Mesodermal cell (in vitro differentiated cells): ENCODE data around the gene C1QL2.

Experiments used
- H3K27ac ChIP-seq: 2 replicates; pipeline ENCODE4 v1.7.0; 2013; ENCODE audit warnings: mild to moderate bottlenecking, low read depth, low read length, moderate library complexity; ENCODE audit not compliant: severe bottlenecking
- H3K36me3 ChIP-seq: 2 replicates; pipeline ENCODE4 v1.7.1; 2013; ENCODE audit warnings: mild to moderate bottlenecking, low read length, moderate library complexity; ENCODE audit not compliant: control insufficient read depth, insufficient read depth
- H3K4me1 ChIP-seq: one replicate; pipeline ENCODE4 v1.7.1; 2013; ENCODE audit warnings: mild to moderate bottlenecking, low read length; ENCODE audit not compliant: insufficient read depth, control insufficient read depth, poor library complexity, severe bottlenecking
- H3K4me3 ChIP-seq: 2 replicates; pipeline ENCODE4 v1.7.0; 2013; ENCODE audit warnings: low read length, control low read depth, mild to moderate bottlenecking; ENCODE audit not compliant: insufficient read depth, poor library complexity, severe bottlenecking; ENCODE audit errors: extremely low read depth
- H3K9me3 ChIP-seq: 2 replicates; pipeline ENCODE4 v1.7.1; 2013; ENCODE audit warnings: mild to moderate bottlenecking, low read length, moderate library complexity; ENCODE audit not compliant: control insufficient read depth
- WGBS, 2 experiments: methylation state at CpG; one replicate each; pipeline ENCODE4 v1.1.5; 2013; ENCODE audit warnings: missing lambda C conversion rate in 2 of 2; ENCODE audit not compliant: insufficient coverage in 2 of 2; 5-methylcytosine and 5-hydroxymethylcytosine counted together

C1QL2 gene

DNA sequence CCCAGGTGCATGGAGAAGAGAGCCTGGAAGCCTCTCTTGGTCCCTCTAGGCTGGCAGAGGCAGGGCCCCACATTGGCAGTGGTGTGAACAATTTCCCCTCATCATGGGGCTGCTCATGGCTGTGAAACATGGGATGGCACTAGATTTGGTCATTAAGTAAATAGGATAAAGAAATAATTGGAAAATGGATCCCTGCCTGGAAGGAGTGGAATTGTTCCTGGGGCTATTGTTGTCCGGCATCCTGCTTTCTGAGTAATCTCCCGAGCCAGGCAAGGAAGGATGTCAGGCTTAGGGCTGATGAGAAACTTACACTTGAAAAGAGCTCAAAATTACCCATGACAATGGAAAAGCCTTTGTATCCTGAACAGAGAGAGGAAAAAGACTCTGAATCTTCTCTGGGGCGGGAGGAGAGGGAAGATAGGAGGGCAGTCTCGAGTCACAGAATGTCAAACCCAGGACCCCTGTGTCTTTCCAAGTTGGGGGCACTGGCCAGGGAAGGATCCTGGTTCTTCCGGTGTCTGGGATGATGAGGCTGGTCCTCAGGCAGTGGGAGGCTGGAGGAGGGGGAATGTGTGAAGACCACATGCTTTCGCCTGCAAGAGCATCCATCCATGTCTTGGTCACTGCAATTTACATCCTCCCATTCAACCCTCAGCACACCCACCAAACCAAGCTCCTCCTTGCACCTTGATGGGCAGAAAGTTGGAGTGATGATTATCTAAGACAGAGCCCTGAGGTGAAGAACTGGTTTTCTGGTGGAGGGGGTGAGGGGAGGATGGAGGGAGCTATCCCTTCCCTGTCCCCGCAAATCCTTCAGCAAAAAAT is 38.0 kb upstream of the C1QL2 start:
- Histone ChIP-seq H3K9me3 (no peaks in the 10 kb centered on the region), H3K27ac (peak overlapping the region; percentile 45), H3K4me1 (peaks cover 31% of the 10 kb centered on the region), H3K4me3 (no peak overlapping the region), H3K36me3 (no peaks in the 10 kb centered on the region)
- 35 to 39% methylated on average over 2 to 3 of the region's 7 CpGs for WGBS, 2 experiments

DNA sequence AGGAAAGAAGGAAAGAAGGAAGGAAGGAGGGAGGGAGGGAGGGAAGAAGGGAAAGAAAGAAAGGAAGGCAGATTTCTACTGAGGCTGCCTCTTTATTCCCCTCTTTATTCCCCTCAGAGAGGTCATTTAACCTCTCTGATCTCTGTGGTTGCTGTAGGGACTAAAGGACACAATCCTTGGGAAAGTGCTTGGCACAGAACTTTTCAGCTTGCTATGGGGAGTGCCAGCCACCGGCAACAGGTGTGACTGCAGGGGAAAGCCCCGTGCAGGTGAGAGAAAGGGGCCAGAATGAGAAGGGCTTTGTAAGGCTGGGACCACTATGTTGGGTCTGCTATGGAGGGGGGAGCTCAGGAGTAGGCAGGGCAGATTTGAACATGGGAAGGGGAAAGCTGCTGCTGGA is 37.3 kb upstream of the C1QL2 start:
- WGBS, 2 experiments: 26 to 31% methylated on average over 2 of the region's 2 CpGs
- Histone ChIP-seq H3K4me1 (peaks cover 31% of the 10 kb centered on the region), H3K4me3 (no peak overlapping the region), H3K36me3 (no peaks in the 10 kb centered on the region), H3K9me3 (no peaks in the 10 kb centered on the region), H3K27ac (peak overlapping the region; percentile 18)

DNA sequence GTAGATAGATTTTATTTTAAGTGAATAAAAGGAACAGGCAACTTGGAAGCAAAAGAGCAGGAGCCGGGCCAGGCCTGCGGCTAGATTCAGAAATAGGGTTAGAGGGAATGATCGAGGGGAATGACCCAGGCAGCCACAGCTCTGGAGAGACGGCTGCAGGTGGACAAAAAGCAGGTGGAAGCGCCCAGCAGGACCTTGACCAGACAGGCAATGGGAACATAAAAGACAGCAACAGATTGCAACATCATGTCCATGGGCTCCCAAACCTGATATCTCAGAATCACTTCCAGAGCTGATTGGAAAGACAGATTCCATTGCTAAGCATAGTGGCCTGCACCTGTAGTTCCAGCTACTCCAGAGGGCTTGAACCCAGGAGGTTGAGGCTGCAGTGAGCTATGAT is 36.5 kb upstream of the C1QL2 start:
- 90 to 94% methylated on average over 5 of the region's 5 CpGs for WGBS, 2 experiments
- Histone ChIP-seq H3K4me3 (no peak overlapping the region), H3K27ac (no peak overlapping the region), H3K36me3 (no peaks in the 10 kb centered on the region), H3K4me1 (peaks cover 31% of the 10 kb centered on the region), H3K9me3 (no peaks in the 10 kb centered on the region)

DNA sequence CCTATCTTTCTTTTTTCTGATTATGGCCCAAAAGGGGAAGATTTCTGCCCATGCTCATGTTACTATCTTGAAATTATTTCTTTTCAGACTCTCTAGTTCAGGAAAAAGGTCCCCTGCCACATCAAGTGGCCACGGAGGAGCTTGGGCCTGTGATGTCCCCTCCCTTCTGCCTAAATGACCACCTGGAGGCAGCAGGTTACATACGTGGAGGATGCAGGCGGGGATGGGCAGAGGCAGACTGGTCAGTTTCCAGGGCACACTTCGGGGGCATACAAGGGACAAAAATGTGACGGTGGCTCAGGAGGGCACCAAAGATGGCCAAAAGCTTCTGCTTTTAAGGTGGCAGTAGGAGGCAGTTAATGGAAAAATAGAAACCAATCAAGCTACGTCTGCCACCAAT is 34.3 kb upstream of the C1QL2 start:
- WGBS, 2 experiments: 48 to 76% methylated on average over 4 of the region's 6 CpGs
- Histone ChIP-seq H3K27ac (no peak overlapping the region), H3K4me3 (no peak overlapping the region)

DNA sequence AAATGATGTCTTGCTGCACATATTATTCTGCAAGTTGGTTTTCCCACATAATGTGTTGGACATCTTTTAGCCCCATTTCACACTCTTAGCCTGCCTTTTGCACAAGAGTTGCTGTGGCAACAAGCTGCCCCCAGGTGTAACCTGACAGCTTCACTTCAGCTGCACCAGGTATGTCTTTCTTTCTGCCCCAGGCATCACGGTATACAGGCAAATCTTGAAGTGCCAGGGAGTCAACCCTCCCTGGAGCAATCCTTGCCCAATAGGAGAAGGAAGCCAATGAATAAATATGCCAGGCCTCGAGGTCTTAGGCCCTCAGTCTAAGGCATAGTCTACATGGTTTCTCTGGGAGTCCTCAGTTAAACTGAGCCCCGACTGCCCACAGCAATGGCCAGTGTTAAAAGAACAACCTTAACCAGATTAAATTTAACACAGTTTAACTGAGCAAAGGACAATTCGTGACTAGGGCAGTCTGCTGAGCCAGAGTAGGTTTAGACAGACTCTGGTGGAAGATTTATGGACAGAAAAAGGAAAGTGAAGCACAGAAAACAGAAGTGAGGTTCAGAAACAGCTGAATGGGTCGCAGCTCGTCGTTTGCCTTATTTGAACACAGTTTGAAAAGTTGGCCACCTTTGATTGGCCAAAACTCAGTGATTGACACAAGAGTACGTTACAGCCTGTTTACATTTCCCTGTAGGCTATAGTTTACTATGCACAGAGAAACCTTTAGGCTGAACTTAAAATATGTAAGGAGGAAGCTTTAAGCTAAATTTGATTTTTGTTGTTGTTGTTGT is 32.0 kb upstream of the C1QL2 start:
- no peaks in the 10 kb centered on the region for H3K36me3 ChIP-seq
- no peak overlapping the region for H3K27ac ChIP-seq
- H3K9me3 ChIP-seq: no peaks in the 10 kb centered on the region
- H3K4me3 ChIP-seq: no peak overlapping the region
- 74 to 82% methylated on average over 7 to 8 of the region's 8 CpGs for WGBS, 2 experiments
- H3K4me1 ChIP-seq: no peaks in the 10 kb centered on the region

More for the DNA sequence above, 34.3 kb upstream of the C1QL2 start:
- Histone ChIP-seq H3K36me3 (no peaks in the 10 kb centered on the region), H3K9me3 (no peaks in the 10 kb centered on the region), H3K4me1 (peaks cover 18% of the 10 kb centered on the region)

DNA sequence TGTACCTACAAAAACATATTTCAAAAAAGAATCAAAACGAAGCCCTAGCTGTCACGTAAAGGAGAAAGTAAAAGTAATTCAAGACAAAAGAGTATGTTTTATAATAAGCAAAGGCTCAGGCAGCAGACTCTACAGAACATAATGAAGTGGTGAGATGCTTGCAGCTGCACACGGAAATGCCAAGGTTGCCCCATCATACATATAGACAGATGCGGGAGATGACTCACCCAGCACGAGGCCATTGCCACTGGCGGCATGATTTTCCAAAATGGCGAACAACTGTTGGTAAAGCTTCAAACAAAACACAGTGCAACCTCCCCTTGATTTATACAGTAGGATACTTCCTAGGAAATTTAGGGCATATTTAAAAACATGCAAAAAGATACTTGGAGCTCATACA is 26.0 kb upstream of the C1QL2 start:
- Histone ChIP-seq H3K4me3 (no peak overlapping the region), H3K27ac (no peak overlapping the region), H3K9me3 (no peaks in the 10 kb centered on the region), H3K4me1 (no peaks in the 10 kb centered on the region), H3K36me3 (no peaks in the 10 kb centered on the region)
- 83 to 100% methylated on average over 1 to 2 of the region's 7 CpGs for WGBS, 2 experiments

DNA sequence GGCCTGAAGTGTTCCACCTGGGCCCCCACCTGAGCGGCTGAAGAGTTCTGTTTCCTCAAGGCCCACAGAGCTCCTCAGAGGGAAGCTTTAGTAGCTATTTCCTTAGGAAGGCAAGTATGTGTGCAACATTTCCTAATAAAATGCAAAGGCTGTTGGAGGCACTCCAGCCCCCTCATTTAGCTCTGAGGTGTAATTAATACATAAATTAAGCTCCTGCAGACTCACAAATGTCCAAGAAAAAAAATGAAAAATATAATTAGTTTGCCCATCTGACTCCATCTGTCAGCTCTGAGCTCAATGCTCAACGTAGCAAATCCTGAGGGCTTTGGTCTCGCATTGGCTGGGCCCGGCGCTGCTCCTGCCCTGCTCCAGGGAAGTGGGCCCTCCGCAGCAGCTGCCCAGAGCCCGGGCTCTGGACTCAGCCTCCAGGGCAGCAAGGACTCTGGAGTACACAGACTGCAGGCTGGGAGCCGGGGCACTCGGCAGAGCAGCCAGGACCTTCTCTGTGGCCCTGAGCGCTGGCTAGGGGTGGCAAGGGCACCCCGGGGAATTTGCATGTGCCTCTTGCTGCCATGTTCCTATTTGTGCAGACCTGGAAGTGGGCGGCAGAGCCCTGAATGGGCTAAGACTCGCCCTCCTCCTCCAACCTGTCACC is 23.4 kb upstream of the C1QL2 start:
- H3K27ac ChIP-seq: no peak overlapping the region
- H3K4me1 ChIP-seq: no peaks in the 10 kb centered on the region
- H3K36me3 ChIP-seq: no peaks in the 10 kb centered on the region
- H3K9me3 ChIP-seq: no peaks in the 10 kb centered on the region
- H3K4me3 ChIP-seq: no peak overlapping the region
- WGBS, 2 experiments: 84 to 87% methylated on average over 11 of the region's 13 CpGs

DNA sequence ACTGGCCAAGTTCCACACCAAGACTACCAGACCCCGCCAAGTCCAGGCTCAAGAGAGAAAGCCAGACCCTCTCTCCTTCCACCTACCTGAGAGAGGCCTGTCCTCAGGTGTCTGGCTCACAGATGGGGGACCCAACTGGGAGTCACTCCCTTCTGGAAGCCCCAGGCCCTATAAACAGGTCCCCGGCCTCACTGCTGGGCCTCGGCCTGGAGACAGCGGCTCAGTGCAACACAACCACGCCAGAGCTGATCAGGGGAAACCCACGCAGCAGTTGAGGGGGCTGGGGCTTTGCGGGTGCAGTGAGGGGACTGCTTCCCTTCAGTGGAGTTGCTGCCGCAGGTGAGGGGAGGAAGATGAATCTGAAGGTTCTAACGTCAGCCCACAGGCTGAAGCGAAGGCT is 22.8 kb upstream of the C1QL2 start:
- Histone ChIP-seq H3K4me1 (no peaks in the 10 kb centered on the region), H3K4me3 (no peak overlapping the region), H3K9me3 (no peaks in the 10 kb centered on the region), H3K36me3 (no peaks in the 10 kb centered on the region), H3K27ac (no peak overlapping the region)
- 89 to 92% methylated on average over 9 to 10 of the region's 10 CpGs for WGBS, 2 experiments

DNA sequence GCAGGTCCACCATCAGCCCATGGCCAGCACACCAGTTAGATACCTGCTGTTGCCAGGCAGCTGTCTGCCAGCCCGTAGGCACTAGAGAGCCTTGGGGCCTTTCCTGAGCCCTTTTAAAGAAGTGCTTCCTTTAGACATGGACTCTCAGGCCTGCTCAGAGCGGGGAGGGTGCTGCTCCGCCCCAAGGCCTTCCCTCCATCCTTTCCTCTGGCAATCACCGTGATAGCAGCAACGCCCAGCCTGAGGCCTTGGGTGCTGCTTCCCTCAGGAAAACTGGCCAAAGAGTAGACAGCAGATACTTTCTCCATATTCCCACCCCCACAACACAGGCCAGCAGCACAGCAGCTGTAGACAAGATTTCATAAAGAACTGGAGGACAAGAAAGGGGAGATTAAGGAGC is 22.3 kb upstream of the C1QL2 start:
- Histone ChIP-seq H3K9me3 (no peaks in the 10 kb centered on the region), H3K4me1 (no peaks in the 10 kb centered on the region), H3K27ac (no peak overlapping the region), H3K4me3 (no peak overlapping the region), H3K36me3 (no peaks in the 10 kb centered on the region)
- WGBS, 2 experiments: 77 to 86% methylated on average over 3 to 5 of the region's 5 CpGs

DNA sequence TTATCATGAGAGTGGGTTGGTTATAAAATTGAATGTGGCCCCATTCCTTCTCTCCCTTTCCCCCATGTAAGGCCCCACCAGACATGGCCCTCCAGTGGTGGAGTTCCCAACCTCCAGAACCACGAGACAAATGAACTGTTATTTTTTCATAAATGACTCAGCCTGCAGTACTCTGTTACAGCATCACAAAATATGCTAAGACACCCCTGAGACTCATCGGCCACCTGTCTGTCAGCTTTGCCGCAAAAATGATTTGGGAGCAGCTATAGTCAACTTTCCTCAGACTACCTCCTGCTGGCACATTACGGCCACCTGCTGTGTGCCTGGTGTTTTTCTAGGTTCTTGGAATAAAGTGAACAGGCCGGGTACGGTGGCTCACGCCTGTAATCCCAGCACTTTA is 21.4 kb upstream of the C1QL2 start:
- Histone ChIP-seq H3K36me3 (no peaks in the 10 kb centered on the region), H3K9me3 (no peaks in the 10 kb centered on the region), H3K4me1 (no peaks in the 10 kb centered on the region), H3K4me3 (no peak overlapping the region), H3K27ac (no peak overlapping the region)
- 64 to 88% methylated on average over 4 to 6 of the region's 7 CpGs for WGBS, 2 experiments
